HEK293 (cell line): ENCODE data around the gene GBGT1.
"Not testable (repeated sequence)": the region's sequence is repeated elsewhere in the genome, so short reads cannot be mapped to it uniquely, and the experiment has no call there.

Experiments
- CTCF ChIA-PET: fragments of 350-600 bp; formaldehyde crosslinking; extraction: SDS; loops from one replicate; lab custom pipeline; 2021; ENCODE audit warnings: antibody characterized with exemption; lab: Yijun Ruan, JAX
- POLR2A ChIA-PET: fragments of 300-600 bp; formaldehyde crosslinking; extraction: SDS; loops from one replicate; lab custom pipeline; 2020; ENCODE audit warnings: antibody characterized with exemption, inconsistent platforms; lab: Yijun Ruan, JAX
- H3K27ac ChIP-seq: fragments of 200-500 bp; sonication (Bioruptor generic); 2 replicates; pipeline ENCODE4 v1.5.1; 2014; ENCODE audit warnings: low read depth, low read length, control low read depth, inconsistent platforms; ENCODE audit errors: extremely low read depth
- H3K36me3 ChIP-seq, 2 experiments: fragments of 200-500 bp in 1 of 2; sonication (Bioruptor generic) in 1 of 2; 1 replicate in 1 of 2; 2 replicates in 1 of 2; pipeline ENCODE4 v1.5.1; 2014 to 2017; ENCODE audit warnings: inconsistent platforms in 2 of 2, low read length in 2 of 2; ENCODE audit not compliant: control insufficient read depth in 2 of 2, insufficient read depth in 1 of 2
- H3K4me1 ChIP-seq: fragments of 200-500 bp; sonication (Bioruptor generic); 2 replicates; pipeline ENCODE4 v1.5.1; 2014; ENCODE audit warnings: mild to moderate bottlenecking, low read length, inconsistent platforms; ENCODE audit not compliant: control insufficient read depth, insufficient read depth
- H3K4me3 ChIP-seq: 2 replicates; pipeline ENCODE4 v1.5.1; 2011; ENCODE audit warnings: low read depth, mild to moderate bottlenecking, control low read depth, low read length, moderate library complexity
- H3K9me3 ChIP-seq: fragments of 200-500 bp; sonication (Bioruptor generic); 2 replicates; pipeline ENCODE4 v1.5.1; 2014; ENCODE audit warnings: low read depth, low read length, inconsistent platforms; ENCODE audit not compliant: control insufficient read depth, insufficient read depth
- GLI4 ChIP-seq: fragments of 450-650 bp; formaldehyde crosslinking; IDR thresholded peaks from 2 replicates; pipeline ENCODE4 v1.5.1; 2016; ENCODE audit warnings: missing biosample characterization, missing genetic modification characterization
- SP3 ChIP-seq: fragments of 450-650 bp; formaldehyde crosslinking; IDR thresholded peaks from 2 replicates; pipeline ENCODE4 v1.5.1; 2016; ENCODE audit warnings: missing biosample characterization, missing genetic modification characterization
- ZNF138 ChIP-seq: fragments of 450-650 bp; formaldehyde crosslinking; IDR thresholded peaks from 2 replicates; pipeline ENCODE4 v1.5.1; 2016; ENCODE audit warnings: missing biosample characterization, missing genetic modification characterization, borderline replicate concordance
- ZNF280C ChIP-seq: fragments of 450-650 bp; formaldehyde crosslinking; IDR thresholded peaks from 2 replicates; pipeline ENCODE4 v1.5.1; 2016; ENCODE audit warnings: missing biosample characterization, missing genetic modification characterization
- ZNF311 ChIP-seq: fragments of 450-650 bp; formaldehyde crosslinking; IDR thresholded peaks from 2 replicates; pipeline ENCODE4 v1.5.1; 2017; ENCODE audit warnings: missing biosample characterization, missing genetic modification characterization, borderline replicate concordance
- ZNF426 ChIP-seq: fragments of 450-650 bp; formaldehyde crosslinking; IDR thresholded peaks from 2 replicates; pipeline ENCODE4 v1.5.1; 2017; ENCODE audit warnings: missing biosample characterization, missing genetic modification characterization, mild to moderate bottlenecking, inconsistent platforms, moderate library complexity
- ZNF530 ChIP-seq: fragments of 450-650 bp; formaldehyde crosslinking; IDR thresholded peaks from 2 replicates; pipeline ENCODE4 v1.5.1; 2016; ENCODE audit warnings: low read depth, missing biosample characterization, missing genetic modification characterization
- ZNF571 ChIP-seq: fragments of 450-650 bp; formaldehyde crosslinking; IDR thresholded peaks from 2 replicates; pipeline ENCODE4 v1.5.0; 2017; ENCODE audit warnings: missing biosample characterization, missing genetic modification characterization
- ZNF629 ChIP-seq: fragments of 450-650 bp; formaldehyde crosslinking; IDR thresholded peaks from 2 replicates; pipeline ENCODE4 v1.5.1; 2017; ENCODE audit warnings: missing biosample characterization, missing genetic modification characterization
- ZNF776 ChIP-seq: fragments of 450-650 bp; formaldehyde crosslinking; IDR thresholded peaks from 2 replicates; pipeline ENCODE4 v1.5.0; 2017; ENCODE audit warnings: missing biosample characterization, missing genetic modification characterization, borderline replicate concordance
- ZNF791 ChIP-seq: fragments of 450-650 bp; formaldehyde crosslinking; IDR thresholded peaks from 2 replicates; pipeline ENCODE4 v1.5.1; 2016; ENCODE audit warnings: missing biosample characterization, missing genetic modification characterization
- TF ChIP-seq, protein P1 (sequence below): fragments of 450-650 bp; formaldehyde crosslinking; IDR thresholded peaks from 2 replicates; pipeline ENCODE4 v1.5.1; 2017; ENCODE audit warnings: missing biosample characterization, missing genetic modification characterization
- TF ChIP-seq, protein P2 (sequence below): fragments of 450-650 bp; formaldehyde crosslinking; IDR thresholded peaks from 2 replicates; pipeline ENCODE4 v1.5.1; 2016; ENCODE audit warnings: missing biosample characterization, missing genetic modification characterization
- TF ChIP-seq, protein P3 (sequence below): sonication (generic); formaldehyde crosslinking; IDR thresholded peaks from 2 replicates; pipeline ENCODE4 v1.8.1; 2022; ENCODE audit warnings: mild to moderate bottlenecking, moderate library complexity, missing genetic modification reagents
- TF ChIP-seq, protein P4 (sequence below): fragments of 450-650 bp; formaldehyde crosslinking; IDR thresholded peaks from 2 replicates; pipeline ENCODE4 v1.5.1; 2016; ENCODE audit warnings: missing biosample characterization, missing genetic modification characterization

Gene GBGT1

GRCh38 chr9:133210609-133211008 is 46.9 kb upstream of the GBGT1 start (continued):
- TF ChIP-seq, protein P1, sequence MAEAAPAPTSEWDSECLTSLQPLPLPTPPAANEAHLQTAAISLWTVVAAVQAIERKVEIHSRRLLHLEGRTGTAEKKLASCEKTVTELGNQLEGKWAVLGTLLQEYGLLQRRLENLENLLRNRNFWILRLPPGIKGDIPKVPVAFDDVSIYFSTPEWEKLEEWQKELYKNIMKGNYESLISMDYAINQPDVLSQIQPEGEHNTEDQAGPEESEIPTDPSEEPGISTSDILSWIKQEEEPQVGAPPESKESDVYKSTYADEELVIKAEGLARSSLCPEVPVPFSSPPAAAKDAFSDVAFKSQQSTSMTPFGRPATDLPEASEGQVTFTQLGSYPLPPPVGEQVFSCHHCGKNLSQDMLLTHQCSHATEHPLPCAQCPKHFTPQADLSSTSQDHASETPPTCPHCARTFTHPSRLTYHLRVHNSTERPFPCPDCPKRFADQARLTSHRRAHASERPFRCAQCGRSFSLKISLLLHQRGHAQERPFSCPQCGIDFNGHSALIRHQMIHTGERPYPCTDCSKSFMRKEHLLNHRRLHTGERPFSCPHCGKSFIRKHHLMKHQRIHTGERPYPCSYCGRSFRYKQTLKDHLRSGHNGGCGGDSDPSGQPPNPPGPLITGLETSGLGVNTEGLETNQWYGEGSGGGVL (tag by site-specific recombination): no peak
- TF ChIP-seq ZNF280C (tag by site-specific recombination): no peak
- TF ChIP-seq ZNF629 (tag by site-specific recombination): no peak
- TF ChIP-seq ZNF138 (tag by site-specific recombination): no peak
- no peak for TF ChIP-seq ZNF426 (tag by site-specific recombination)
- TF ChIP-seq SP3: no peak

DNA sequence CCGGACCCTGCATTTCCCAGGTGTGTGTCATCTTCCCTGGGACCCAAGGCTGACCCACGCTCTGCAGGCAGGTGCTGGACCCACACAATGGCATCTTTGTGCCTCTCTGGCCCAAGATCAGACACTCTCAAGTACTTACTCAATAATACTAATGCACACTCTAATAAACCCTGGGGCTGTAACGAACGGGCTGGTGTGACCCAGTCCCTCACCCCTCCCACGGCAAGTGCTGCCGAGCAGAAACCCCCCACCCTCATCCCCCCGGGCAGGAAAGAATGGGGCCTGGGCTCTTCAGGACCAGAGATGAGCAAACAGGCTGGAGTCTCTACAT is 46.5 kb upstream of the GBGT1 start:
- H3K4me3 ChIP-seq: no peak overlapping the region
- POLR2A ChIA-PET: no interaction called here
- no peak overlapping the region for H3K27ac ChIP-seq
- TF ChIP-seq, protein P2, sequence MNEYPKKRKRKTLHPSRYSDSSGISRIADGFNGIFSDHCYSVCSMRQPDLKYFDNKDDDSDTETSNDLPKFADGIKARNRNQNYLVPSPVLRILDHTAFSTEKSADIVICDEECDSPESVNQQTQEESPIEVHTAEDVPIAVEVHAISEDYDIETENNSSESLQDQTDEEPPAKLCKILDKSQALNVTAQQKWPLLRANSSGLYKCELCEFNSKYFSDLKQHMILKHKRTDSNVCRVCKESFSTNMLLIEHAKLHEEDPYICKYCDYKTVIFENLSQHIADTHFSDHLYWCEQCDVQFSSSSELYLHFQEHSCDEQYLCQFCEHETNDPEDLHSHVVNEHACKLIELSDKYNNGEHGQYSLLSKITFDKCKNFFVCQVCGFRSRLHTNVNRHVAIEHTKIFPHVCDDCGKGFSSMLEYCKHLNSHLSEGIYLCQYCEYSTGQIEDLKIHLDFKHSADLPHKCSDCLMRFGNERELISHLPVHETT (tag by site-specific recombination): no peak
- no peak for TF ChIP-seq ZNF776
- TF ChIP-seq, protein P3, sequence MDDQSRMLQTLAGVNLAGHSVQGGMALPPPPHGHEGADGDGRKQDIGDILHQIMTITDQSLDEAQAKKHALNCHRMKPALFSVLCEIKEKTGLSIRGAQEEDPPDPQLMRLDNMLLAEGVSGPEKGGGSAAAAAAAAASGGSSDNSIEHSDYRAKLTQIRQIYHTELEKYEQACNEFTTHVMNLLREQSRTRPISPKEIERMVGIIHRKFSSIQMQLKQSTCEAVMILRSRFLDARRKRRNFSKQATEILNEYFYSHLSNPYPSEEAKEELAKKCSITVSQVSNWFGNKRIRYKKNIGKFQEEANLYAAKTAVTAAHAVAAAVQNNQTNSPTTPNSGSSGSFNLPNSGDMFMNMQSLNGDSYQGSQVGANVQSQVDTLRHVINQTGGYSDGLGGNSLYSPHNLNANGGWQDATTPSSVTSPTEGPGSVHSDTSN (CRISPR knock-in tag): no peak
- TF ChIP-seq ZNF311: no peak
- TF ChIP-seq, protein P4, sequence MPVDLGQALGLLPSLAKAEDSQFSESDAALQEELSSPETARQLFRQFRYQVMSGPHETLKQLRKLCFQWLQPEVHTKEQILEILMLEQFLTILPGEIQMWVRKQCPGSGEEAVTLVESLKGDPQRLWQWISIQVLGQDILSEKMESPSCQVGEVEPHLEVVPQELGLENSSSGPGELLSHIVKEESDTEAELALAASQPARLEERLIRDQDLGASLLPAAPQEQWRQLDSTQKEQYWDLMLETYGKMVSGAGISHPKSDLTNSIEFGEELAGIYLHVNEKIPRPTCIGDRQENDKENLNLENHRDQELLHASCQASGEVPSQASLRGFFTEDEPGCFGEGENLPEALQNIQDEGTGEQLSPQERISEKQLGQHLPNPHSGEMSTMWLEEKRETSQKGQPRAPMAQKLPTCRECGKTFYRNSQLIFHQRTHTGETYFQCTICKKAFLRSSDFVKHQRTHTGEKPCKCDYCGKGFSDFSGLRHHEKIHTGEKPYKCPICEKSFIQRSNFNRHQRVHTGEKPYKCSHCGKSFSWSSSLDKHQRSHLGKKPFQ (tag by site-specific recombination): no peak
- TF ChIP-seq ZNF791 (tag by site-specific recombination): no peak
- no peak for TF ChIP-seq GLI4 (tag by site-specific recombination)
- no peak for TF ChIP-seq ZNF530 (tag by site-specific recombination)
- TF ChIP-seq ZNF571 (tag by site-specific recombination): no peak
- H3K36me3 ChIP-seq: no peaks in the 10 kb centered on the region
- H3K9me3 ChIP-seq: no peaks in the 10 kb centered on the region
- CTCF ChIA-PET: no interaction called here
- H3K4me1 ChIP-seq: no peaks in the 10 kb centered on the region

DNA sequence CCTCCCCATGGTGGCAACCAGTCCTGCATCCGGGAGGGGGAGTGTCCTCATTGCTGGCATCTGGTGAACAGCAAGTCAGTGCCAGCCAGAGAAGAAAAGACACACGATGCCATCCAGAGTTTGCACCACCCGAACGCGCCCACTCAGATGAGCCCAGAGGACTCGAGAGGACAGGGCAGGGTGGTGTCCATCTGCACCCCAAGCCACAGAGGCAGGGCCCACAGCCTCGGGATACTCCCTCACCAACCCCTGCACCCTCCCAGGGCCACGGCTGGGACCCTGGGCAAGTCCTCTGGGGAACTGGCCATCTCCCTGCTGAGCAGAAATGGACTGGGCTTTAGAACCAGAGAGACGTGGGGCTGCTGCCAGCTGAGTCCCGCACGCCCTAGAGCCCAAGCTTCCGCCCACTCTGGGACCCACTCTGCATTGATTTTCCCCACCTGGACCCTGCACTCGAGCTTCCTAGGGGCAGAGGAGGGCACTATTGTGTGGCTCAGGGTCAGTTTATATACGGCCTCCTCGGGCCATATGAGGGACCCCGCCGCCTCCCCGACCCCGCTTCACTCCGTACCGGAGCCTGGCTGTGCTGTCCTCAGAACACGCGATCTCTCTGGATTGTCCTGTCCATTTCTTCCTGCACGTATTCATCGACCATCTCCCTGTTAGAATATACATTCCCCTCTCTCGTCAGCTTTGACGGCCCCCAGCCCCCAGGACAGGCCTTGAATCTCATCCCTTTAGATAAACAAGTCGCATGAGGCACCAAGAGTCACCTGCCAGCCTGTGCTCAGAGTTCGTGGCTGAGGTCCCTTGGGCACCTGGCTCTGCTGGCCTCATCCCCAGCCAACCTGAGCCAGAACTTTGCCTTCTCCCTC is 45.9 kb upstream of the GBGT1 start:
- H3K4me3 ChIP-seq, H3K36me3 ChIP-seq, H3K27ac ChIP-seq, H3K9me3 ChIP-seq, H3K4me1 ChIP-seq, POLR2A ChIA-PET, CTCF ChIA-PET: not testable (repeated sequence)

GRCh38 chr9:133208880-133209300 is 45.2 kb upstream of the GBGT1 start, which contains the start of gene OBP2B:
OBP2B (minus strand) TSS chr9:133209250; CDS start chr9:133209199, 51 bp downstream.
- H3K27ac ChIP-seq, H3K36me3 ChIP-seq, H3K4me1 ChIP-seq, H3K4me3 ChIP-seq, POLR2A ChIA-PET, CTCF ChIA-PET, H3K9me3 ChIP-seq: not testable (repeated sequence)

DNA sequence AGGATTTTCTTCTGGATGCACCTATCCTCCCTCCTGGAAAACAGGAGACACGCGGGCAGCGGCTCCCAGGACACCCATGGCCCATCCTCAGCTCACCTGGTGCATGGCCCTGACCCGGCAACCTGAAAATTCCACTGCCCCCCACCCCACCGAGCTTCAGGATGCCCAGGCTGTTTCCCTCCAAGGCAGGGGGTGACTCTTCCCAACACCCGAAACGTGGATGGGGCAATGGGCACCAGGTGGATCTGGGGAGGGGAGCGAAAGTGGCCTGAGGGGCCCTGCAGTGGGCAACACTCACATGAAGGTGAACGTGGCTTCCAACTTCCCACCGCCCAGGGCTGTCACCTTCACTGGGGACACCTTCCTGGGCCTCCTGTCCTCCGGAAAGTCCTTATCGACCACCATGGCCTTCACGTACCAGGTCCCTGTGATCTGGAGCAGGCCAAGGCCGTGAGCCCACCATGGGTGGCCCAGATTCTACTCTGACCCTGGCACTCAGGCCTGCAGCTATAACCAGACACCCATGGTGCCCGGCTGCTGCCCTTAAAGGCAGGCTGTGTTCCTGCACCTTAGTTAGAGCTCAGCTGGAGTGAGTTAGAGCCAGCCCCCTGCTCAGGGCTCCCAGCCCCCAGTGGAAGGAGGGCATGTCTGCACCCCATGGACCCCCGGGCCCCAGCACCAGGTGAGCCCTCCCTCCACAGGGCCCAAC is 44.6 kb upstream of the GBGT1 start:
- H3K4me3 ChIP-seq, H3K9me3 ChIP-seq, H3K36me3 ChIP-seq, H3K27ac ChIP-seq, H3K4me1 ChIP-seq, POLR2A ChIA-PET: not testable (repeated sequence)
- CTCF ChIA-PET: interaction anchor here (0.7 kb wide), 1 partner anchor 93 kb away, joined by 3 read pairs; no protein-coding TSS in a partner anchor
